Bronchial epithelial cell (primary cell): ENCODE measurements around the gene PKIB. TPM values are rescaled to one million over a fixed set of nuclear protein-coding genes. Genes with fewer than 3 reads are reported as not detected.

Experiments used
- DNase-seq: peaks from one replicate; pipeline ENCODE4 v3.0.0-alpha.2; 2010; ENCODE audit warnings: low read depth
- FAIRE-seq: peaks from 2 replicates; lab custom pipeline; 2011; peaks lifted over from hg19 to GRCh38; lab: Jason Lieb, UNC
- H3K27me3 ChIP-seq: 2 replicates; pipeline ENCODE4 v1.5.1; 2011; ENCODE audit warnings: low read length; ENCODE audit not compliant: control insufficient read depth, insufficient read depth
- H3K36me3 ChIP-seq: 2 replicates; pipeline ENCODE4 v1.5.1; 2011; ENCODE audit warnings: low read length; ENCODE audit not compliant: control insufficient read depth, insufficient read depth
- H3K4me3 ChIP-seq: 2 replicates; pipeline ENCODE4 v1.5.1; 2011; ENCODE audit warnings: mild to moderate bottlenecking, low read depth, low read length, control low read depth
- CTCF ChIP-seq: IDR thresholded peaks from 2 replicates; pipeline ENCODE4 v1.5.1; 2011; ENCODE audit warnings: mild to moderate bottlenecking, moderate library complexity, low read length, control low read depth, inconsistent platforms; ENCODE audit not compliant: insufficient read depth, severe bottlenecking
- total RNA-seq: library from RNA; depleted of rRNA; stranded (reverse); fragments of >200 nt; gene quantifications from 2 replicates; pipeline ENCODE4 v1.2.1, GENCODE V29; 2014

PKIB gene
- total RNA-seq, 1 donor from 2014 or later, result 3.9 TPM

GRCh38 chr6:122614303-122614702, 4.1 kb downstream of the PKIB start:
- no peaks in the 10 kb centered on the region for H3K27me3 ChIP-seq
- DNase-seq (no peak), FAIRE-seq (no peak)
- H3K4me3 ChIP-seq, result no peak overlapping the region
- no peak for TF ChIP-seq CTCF
- H3K36me3 ChIP-seq, result no peaks in the 10 kb centered on the region

- DNase-seq, result no peak
- TF ChIP-seq CTCF, result no peak
- no peaks in the 10 kb centered on the region for H3K27me3 ChIP-seq
- H3K36me3 ChIP-seq, result no peaks in the 10 kb centered on the region
- no peak for FAIRE-seq
- no peak overlapping the region for H3K4me3 ChIP-seq
These were observed 5.2 kb downstream of the PKIB start for GRCh38 chr6:122615409-122615808.

GRCh38 chr6:122616877-122617276, 6.7 kb downstream of the PKIB start:
- Histone ChIP-seq H3K4me3 (no peak overlapping the region), H3K36me3 (no peaks in the 10 kb centered on the region), H3K27me3 (no peaks in the 10 kb centered on the region)
- DNase-seq (no peak), FAIRE-seq (no peak)
- no peak for TF ChIP-seq CTCF

- no peaks in the 10 kb centered on the region for H3K36me3 ChIP-seq
- DNase-seq (no peak), FAIRE-seq (no peak)
- no peaks in the 10 kb centered on the region for H3K27me3 ChIP-seq
- no peak overlapping the region for H3K4me3 ChIP-seq
- TF ChIP-seq CTCF, result no peak
These were observed 9.1 kb downstream of the PKIB start for GRCh38 chr6:122619309-122619708.

- no peak for DNase-seq
- H3K4me3 ChIP-seq, result no peak overlapping the region
- H3K27me3 ChIP-seq, result no peaks in the 10 kb centered on the region
- H3K36me3 ChIP-seq, result no peaks in the 10 kb centered on the region
- TF ChIP-seq CTCF, result no peak
- no peak for FAIRE-seq
These were observed 10.2 kb downstream of the PKIB start for GRCh38 chr6:122620428-122620827.

- Histone ChIP-seq H3K4me3 (no peak overlapping the region), H3K36me3 (no peaks in the 10 kb centered on the region), H3K27me3 (no peaks in the 10 kb centered on the region)
- peak; percentile 78 for DNase-seq
- no peak for TF ChIP-seq CTCF
- no peak for FAIRE-seq
These were observed 10.7 kb downstream of the PKIB start for GRCh38 chr6:122620902-122621301.
